GM23338 (cell line): ENCODE data around the gene GNPDA1. TPM values are rescaled to one million over a fixed set of nuclear protein-coding genes. Genes with fewer than 3 reads are reported as not detected.

Experiments used
- ATAC-seq: fragments of 200-7000 bp; cut with Tn5 transposase; 3 replicates; pipeline ENCODE4 v1.9.1; 2020
- DNase-seq: peaks from one replicate; pipeline ENCODE4 v3.0.0-alpha.2; 2015; ENCODE audit warnings: low spot score
- H2AFZ ChIP-seq: fragments of 200-600 bp; sonication (generic); 2 replicates; pipeline ENCODE4 v1.8.0; 2016; ENCODE audit warnings: antibody characterized with exemption, mild to moderate bottlenecking, moderate library complexity
- H3F3A ChIP-seq: fragments of 200-600 bp; sonication (generic); replicated peaks from 2 replicates; pipeline ENCODE4 v1.8.0; 2017; ENCODE audit warnings: antibody characterized with exemption, mixed run types, low read depth
- H3K27ac ChIP-seq: fragments of 200-600 bp; sonication (generic); 2 replicates; pipeline ENCODE4 v1.6.1; 2016; ENCODE audit warnings: low read depth
- H3K27me3 ChIP-seq: fragments of 200-600 bp; sonication (generic); 2 replicates; pipeline ENCODE4 v1.8.0; 2016; ENCODE audit warnings: mild to moderate bottlenecking, mixed run types, moderate library complexity; ENCODE audit not compliant: insufficient read depth
- H3K36me3 ChIP-seq: fragments of 200-600 bp; sonication (generic); 2 replicates; pipeline ENCODE4 v1.8.0; 2016; ENCODE audit warnings: mild to moderate bottlenecking; ENCODE audit not compliant: insufficient read depth
- H3K4me1 ChIP-seq: fragments of 200-600 bp; sonication (generic); 2 replicates; pipeline ENCODE4 v1.8.0; 2016; ENCODE audit warnings: mild to moderate bottlenecking, moderate library complexity; ENCODE audit not compliant: insufficient read depth
- H3K4me2 ChIP-seq: fragments of 200-600 bp; sonication (generic); 2 replicates; pipeline ENCODE4 v1.7.1; 2017; ENCODE audit warnings: mixed run types
- H3K4me3 ChIP-seq: fragments of 200-600 bp; sonication (generic); 2 replicates; pipeline ENCODE4 v1.6.1; 2016; ENCODE audit warnings: mixed run types
- H3K79me2 ChIP-seq: fragments of 200-600 bp; sonication (generic); replicated peaks from 2 replicates; pipeline ENCODE4 v1.8.0; 2017; ENCODE audit warnings: mild to moderate bottlenecking; ENCODE audit not compliant: insufficient read depth
- H3K9me2 ChIP-seq: fragments of 200-600 bp; sonication (generic); 2 replicates; pipeline ENCODE4 v1.8.0; 2017; ENCODE audit not compliant: insufficient read depth
- H4K20me1 ChIP-seq: fragments of 200-600 bp; sonication (generic); replicated peaks from 2 replicates; pipeline ENCODE4 v1.8.0; 2017; ENCODE audit warnings: mild to moderate bottlenecking; ENCODE audit not compliant: insufficient read depth
- H3K27ac Mint-ChIP-seq: 2 replicates; pipeline ENCODE4 v1.8.0; 2020; ENCODE audit warnings: inconsistent platforms, mild to moderate bottlenecking, moderate library complexity, mixed read lengths
- H3K27me3 Mint-ChIP-seq: 3 replicates; pipeline ENCODE4 v1.8.0; 2022; ENCODE audit warnings: low read depth, mild to moderate bottlenecking, moderate library complexity, mixed read lengths, inconsistent platforms; ENCODE audit not compliant: insufficient read depth, poor library complexity
- H3K36me3 Mint-ChIP-seq: 3 replicates; pipeline ENCODE4 v1.8.0; 2021; ENCODE audit warnings: low read depth, mild to moderate bottlenecking, inconsistent platforms, moderate library complexity, mixed read lengths
- H3K4me1 Mint-ChIP-seq: 3 replicates; pipeline ENCODE4 v1.8.0; 2020; ENCODE audit warnings: mild to moderate bottlenecking, inconsistent platforms, mixed read lengths
- H3K4me3 Mint-ChIP-seq: 3 replicates; pipeline ENCODE4 v1.8.0; 2021; ENCODE audit warnings: moderate library complexity, mild to moderate bottlenecking, inconsistent platforms, mixed read lengths
- H3K9me3 Mint-ChIP-seq: 3 replicates; pipeline ENCODE4 v1.8.0; 2020; ENCODE audit warnings: moderate library complexity, mild to moderate bottlenecking, inconsistent platforms, mixed read lengths
- CREB1 ChIP-seq: fragments of 250-450 bp; sonication (Bioruptor Pico); IDR thresholded peaks from 2 replicates; pipeline ENCODE4 v1.5.0; 2020; ENCODE audit warnings: low read depth, mild to moderate bottlenecking, moderate library complexity
- EZH2 ChIP-seq: fragments of 200-600 bp; sonication (generic); IDR thresholded peaks from one replicate; pipeline ENCODE4 v1.8.0; 2017; ENCODE audit warnings: antibody characterized with exemption, mild to moderate bottlenecking, low read depth; ENCODE audit not compliant: unreplicated experiment
- EZH2phosphoT487 ChIP-seq: fragments of 200-600 bp; sonication (generic); IDR thresholded peaks from one replicate; pipeline ENCODE4 v1.8.1; 2018; ENCODE audit warnings: antibody characterized with exemption; ENCODE audit not compliant: unreplicated experiment
- JUNB ChIP-seq: IDR thresholded peaks from one replicate; pipeline ENCODE4 v1.6.1; 2016; ENCODE audit warnings: antibody characterized with exemption; ENCODE audit not compliant: unreplicated experiment
- NANOG ChIP-seq: IDR thresholded peaks from 2 replicates; pipeline ENCODE4 v1.6.1; 2016; ENCODE audit warnings: antibody characterized with exemption, borderline replicate concordance
- POLR2AphosphoS5 ChIP-seq: IDR thresholded peaks from 2 replicates; pipeline ENCODE4 v1.6.1; 2016; ENCODE audit warnings: antibody characterized with exemption, low read depth
- STAT1 ChIP-seq: IDR thresholded peaks from one replicate; pipeline ENCODE4 v1.6.1; 2016; ENCODE audit warnings: antibody characterized with exemption; ENCODE audit not compliant: unreplicated experiment
- ZNF114 ChIP-seq: fragments of 250-450 bp; sonication (Bioruptor Pico); IDR thresholded peaks from 2 replicates; pipeline ENCODE4 v1.5.0; 2020; ENCODE audit warnings: mild to moderate bottlenecking, moderate library complexity
- ZNF331 ChIP-seq: fragments of 250-450 bp; sonication (Bioruptor Pico); IDR thresholded peaks from 2 replicates; pipeline ENCODE4 v1.5.0; 2020; ENCODE audit warnings: low read depth, mild to moderate bottlenecking, moderate library complexity
- polyA plus RNA-seq: library from polyadenylated mRNA; unstranded; fragments of >200 nt; fragmentation: Nextera tagmentation; extraction: Ambion mirVana; gene quantifications from 2 replicates; pipeline ENCODE4 v1.2.1, GENCODE V29; 2016
- total RNA-seq: library from RNA; depleted of rRNA; stranded (reverse); fragments of >200 nt; shearing (Covaris generic); gene quantifications from 2 replicates; pipeline ENCODE4 v1.2.3, GENCODE V29; 2014
- TF ChIP-seq, protein P1 (sequence below), 2 experiments: fragments of 200-600 bp in 1 of 2; sonication (generic) in 1 of 2; conservative IDR thresholded peaks; 2 replicates each; pipeline versions ENCODE4 v1.5.1 to v1.6.1; 2016 to 2017; ENCODE audit warnings: antibody characterized with exemption in 2 of 2, low read depth in 2 of 2, mild to moderate bottlenecking in 2 of 2, moderate library complexity in 1 of 2
- TF ChIP-seq, protein P2 (sequence below): IDR thresholded peaks from 2 replicates; pipeline ENCODE4 v1.6.1; 2016; ENCODE audit warnings: antibody characterized with exemption
- TF ChIP-seq, protein P3 (sequence below): IDR thresholded peaks from one replicate; pipeline ENCODE4 v1.6.1; 2018; ENCODE audit warnings: antibody characterized with exemption; ENCODE audit not compliant: unreplicated experiment
- TF ChIP-seq, protein P4 (sequence below): fragments of 250-450 bp; sonication (Bioruptor Pico); IDR thresholded peaks from 2 replicates; pipeline ENCODE4 v1.5.0; 2020; ENCODE audit warnings: mild to moderate bottlenecking, moderate library complexity

Gene GNPDA1
- total and polyA plus RNA-seq, 2 experiments from 2014 or later: 47.6 to 117 TPM

DNA sequence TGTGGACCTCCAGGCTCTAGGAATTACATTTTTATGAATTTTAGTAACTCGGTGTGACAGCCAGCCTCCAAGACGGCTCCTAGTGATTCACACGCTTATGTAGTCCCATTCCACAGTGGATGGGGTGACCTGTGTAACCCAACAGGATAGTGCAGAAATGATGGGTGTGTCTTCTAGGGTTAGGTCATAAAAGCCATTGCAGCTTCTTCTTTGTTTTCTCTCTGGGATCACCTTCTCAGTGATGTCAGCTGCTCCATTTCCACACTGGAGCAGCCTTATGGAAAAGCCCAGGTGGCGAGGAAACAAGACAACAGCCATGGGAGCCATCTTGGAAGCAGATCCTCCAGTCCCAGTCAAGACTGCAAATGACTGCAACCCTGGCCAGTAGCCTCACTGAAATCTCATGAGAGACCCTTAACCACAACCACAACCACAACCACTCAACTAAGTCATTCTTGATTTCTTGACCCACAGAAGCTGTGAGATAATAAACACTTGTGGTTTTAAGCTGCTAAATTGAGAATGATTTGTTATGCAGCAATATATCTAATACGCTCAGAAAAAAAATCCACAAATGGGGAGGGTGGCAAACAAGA is 5.1 kb upstream of the GNPDA1 start:
- Histone ChIP-seq H3K4me2 (no peak overlapping the region), H3K27ac (no peak overlapping the region), H3K4me1 (peaks cover 6% of the 10 kb centered on the region; the same call in 1 of the 2 replicates), H2AFZ (no peak overlapping the region), H4K20me1 (no peaks in the 10 kb centered on the region), H3K9me2 (no peaks in the 10 kb centered on the region), H3K4me3 (no peak overlapping the region), H3F3A (0 out of 2 replicates have a peak, but pooled peaks cover 6% of the 10 kb centered on the region), H3K36me3 (no peaks in the 10 kb centered on the region), H3K79me2 (no peaks in the 10 kb centered on the region), H3K27me3 (no peaks in the 10 kb centered on the region)
- H3K4me1 Mint-ChIP-seq: peaks cover 8% of the 10 kb centered on the region; the same call in 2 of the 3 replicates
- peaks cover 13% of the 10 kb centered on the region; the same call in 2 of the 3 replicates for H3K9me3 Mint-ChIP-seq
- peaks cover 4% of the 10 kb centered on the region for H3K27me3 Mint-ChIP-seq
- no peak for DNase-seq
- no peak overlapping the region for H3K27ac Mint-ChIP-seq
- ATAC-seq: no peak
- TF ChIP-seq EZH2phosphoT487 (no peak), ZNF114 (CRISPR knock-in tag) (no peak), ZNF331 (no peak), POLR2AphosphoS5 (no peak), JUNB (no peak), EZH2 (no peak), CREB1 (no peak), STAT1 (no peak), NANOG (no peak)
- TF ChIP-seq, protein P1, sequence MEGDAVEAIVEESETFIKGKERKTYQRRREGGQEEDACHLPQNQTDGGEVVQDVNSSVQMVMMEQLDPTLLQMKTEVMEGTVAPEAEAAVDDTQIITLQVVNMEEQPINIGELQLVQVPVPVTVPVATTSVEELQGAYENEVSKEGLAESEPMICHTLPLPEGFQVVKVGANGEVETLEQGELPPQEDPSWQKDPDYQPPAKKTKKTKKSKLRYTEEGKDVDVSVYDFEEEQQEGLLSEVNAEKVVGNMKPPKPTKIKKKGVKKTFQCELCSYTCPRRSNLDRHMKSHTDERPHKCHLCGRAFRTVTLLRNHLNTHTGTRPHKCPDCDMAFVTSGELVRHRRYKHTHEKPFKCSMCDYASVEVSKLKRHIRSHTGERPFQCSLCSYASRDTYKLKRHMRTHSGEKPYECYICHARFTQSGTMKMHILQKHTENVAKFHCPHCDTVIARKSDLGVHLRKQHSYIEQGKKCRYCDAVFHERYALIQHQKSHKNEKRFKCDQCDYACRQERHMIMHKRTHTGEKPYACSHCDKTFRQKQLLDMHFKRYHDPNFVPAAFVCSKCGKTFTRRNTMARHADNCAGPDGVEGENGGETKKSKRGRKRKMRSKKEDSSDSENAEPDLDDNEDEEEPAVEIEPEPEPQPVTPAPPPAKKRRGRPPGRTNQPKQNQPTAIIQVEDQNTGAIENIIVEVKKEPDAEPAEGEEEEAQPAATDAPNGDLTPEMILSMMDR (conservative IDR thresholded peaks at IDR 0.05; ENCODE audit: low read depth in 2 of 2): no peak
- TF ChIP-seq, protein P2, sequence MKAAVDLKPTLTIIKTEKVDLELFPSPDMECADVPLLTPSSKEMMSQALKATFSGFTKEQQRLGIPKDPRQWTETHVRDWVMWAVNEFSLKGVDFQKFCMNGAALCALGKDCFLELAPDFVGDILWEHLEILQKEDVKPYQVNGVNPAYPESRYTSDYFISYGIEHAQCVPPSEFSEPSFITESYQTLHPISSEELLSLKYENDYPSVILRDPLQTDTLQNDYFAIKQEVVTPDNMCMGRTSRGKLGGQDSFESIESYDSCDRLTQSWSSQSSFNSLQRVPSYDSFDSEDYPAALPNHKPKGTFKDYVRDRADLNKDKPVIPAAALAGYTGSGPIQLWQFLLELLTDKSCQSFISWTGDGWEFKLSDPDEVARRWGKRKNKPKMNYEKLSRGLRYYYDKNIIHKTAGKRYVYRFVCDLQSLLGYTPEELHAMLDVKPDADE: no peak
- TF ChIP-seq, protein P3, sequence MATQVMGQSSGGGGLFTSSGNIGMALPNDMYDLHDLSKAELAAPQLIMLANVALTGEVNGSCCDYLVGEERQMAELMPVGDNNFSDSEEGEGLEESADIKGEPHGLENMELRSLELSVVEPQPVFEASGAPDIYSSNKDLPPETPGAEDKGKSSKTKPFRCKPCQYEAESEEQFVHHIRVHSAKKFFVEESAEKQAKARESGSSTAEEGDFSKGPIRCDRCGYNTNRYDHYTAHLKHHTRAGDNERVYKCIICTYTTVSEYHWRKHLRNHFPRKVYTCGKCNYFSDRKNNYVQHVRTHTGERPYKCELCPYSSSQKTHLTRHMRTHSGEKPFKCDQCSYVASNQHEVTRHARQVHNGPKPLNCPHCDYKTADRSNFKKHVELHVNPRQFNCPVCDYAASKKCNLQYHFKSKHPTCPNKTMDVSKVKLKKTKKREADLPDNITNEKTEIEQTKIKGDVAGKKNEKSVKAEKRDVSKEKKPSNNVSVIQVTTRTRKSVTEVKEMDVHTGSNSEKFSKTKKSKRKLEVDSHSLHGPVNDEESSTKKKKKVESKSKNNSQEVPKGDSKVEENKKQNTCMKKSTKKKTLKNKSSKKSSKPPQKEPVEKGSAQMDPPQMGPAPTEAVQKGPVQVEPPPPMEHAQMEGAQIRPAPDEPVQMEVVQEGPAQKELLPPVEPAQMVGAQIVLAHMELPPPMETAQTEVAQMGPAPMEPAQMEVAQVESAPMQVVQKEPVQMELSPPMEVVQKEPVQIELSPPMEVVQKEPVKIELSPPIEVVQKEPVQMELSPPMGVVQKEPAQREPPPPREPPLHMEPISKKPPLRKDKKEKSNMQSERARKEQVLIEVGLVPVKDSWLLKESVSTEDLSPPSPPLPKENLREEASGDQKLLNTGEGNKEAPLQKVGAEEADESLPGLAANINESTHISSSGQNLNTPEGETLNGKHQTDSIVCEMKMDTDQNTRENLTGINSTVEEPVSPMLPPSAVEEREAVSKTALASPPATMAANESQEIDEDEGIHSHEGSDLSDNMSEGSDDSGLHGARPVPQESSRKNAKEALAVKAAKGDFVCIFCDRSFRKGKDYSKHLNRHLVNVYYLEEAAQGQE: no peak
- TF ChIP-seq, protein P4, sequence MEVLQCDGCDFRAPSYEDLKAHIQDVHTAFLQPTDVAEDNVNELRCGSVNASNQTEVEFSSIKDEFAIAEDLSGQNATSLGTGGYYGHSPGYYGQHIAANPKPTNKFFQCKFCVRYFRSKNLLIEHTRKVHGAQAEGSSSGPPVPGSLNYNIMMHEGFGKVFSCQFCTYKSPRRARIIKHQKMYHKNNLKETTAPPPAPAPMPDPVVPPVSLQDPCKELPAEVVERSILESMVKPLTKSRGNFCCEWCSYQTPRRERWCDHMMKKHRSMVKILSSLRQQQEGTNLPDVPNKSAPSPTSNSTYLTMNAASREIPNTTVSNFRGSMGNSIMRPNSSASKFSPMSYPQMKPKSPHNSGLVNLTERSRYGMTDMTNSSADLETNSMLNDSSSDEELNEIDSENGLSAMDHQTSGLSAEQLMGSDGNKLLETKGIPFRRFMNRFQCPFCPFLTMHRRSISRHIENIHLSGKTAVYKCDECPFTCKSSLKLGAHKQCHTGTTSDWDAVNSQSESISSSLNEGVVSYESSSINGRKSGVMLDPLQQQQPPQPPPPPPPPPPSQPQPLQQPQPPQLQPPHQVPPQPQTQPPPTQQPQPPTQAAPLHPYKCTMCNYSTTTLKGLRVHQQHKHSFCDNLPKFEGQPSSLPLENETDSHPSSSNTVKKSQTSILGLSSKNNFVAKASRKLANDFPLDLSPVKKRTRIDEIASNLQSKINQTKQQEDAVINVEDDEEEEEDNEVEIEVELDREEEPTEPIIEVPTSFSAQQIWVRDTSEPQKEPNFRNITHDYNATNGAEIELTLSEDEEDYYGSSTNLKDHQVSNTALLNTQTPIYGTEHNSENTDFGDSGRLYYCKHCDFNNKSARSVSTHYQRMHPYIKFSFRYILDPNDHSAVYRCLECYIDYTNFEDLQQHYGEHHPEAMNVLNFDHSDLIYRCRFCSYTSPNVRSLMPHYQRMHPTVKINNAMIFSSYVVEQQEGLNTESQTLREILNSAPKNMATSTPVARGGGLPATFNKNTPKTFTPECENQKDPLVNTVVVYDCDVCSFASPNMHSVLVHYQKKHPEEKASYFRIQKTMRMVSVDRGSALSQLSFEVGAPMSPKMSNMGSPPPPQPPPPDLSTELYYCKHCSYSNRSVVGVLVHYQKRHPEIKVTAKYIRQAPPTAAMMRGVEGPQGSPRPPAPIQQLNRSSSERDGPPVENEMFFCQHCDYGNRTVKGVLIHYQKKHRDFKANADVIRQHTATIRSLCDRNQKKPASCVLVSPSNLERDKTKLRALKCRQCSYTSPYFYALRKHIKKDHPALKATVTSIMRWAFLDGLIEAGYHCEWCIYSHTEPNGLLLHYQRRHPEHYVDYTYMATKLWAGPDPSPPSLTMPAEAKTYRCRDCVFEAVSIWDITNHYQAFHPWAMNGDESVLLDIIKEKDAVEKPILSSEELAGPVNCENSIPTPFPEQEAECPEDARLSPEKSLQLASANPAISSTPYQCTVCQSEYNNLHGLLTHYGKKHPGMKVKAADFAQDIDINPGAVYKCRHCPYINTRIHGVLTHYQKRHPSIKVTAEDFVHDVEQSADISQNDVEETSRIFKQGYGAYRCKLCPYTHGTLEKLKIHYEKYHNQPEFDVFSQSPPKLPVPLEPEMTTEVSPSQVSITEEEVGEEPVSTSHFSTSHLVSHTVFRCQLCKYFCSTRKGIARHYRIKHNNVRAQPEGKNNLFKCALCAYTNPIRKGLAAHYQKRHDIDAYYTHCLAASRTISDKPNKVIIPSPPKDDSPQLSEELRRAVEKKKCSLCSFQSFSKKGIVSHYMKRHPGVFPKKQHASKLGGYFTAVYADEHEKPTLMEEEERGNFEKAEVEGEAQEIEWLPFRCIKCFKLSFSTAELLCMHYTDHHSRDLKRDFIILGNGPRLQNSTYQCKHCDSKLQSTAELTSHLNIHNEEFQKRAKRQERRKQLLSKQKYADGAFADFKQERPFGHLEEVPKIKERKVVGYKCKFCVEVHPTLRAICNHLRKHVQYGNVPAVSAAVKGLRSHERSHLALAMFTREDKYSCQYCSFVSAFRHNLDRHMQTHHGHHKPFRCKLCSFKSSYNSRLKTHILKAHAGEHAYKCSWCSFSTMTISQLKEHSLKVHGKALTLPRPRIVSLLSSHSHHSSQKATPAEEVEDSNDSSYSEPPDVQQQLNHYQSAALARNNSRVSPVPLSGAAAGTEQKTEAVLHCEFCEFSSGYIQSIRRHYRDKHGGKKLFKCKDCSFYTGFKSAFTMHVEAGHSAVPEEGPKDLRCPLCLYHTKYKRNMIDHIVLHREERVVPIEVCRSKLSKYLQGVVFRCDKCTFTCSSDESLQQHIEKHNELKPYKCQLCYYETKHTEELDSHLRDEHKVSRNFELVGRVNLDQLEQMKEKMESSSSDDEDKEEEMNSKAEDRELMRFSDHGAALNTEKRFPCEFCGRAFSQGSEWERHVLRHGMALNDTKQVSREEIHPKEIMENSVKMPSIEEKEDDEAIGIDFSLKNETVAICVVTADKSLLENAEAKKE (CRISPR knock-in tag): no peak
- H3K36me3 Mint-ChIP-seq: peaks cover 5% of the 10 kb centered on the region; the same call in 2 of the 3 replicates
- H3K4me3 Mint-ChIP-seq: no peak overlapping the region
